GM12892 (cell line): ENCODE data around the gene ARL6IP4.

Source experiments
- DNase-seq: peaks from one replicate; pipeline ENCODE4 v3.0.0; 2011; ENCODE audit not compliant: insufficient read length
- FAIRE-seq: peaks from 2 replicates; lab custom pipeline; 2011; peaks lifted over from hg19 to GRCh38; lab: Jason Lieb, UNC
- POLR2A ChIP-seq: IDR thresholded peaks from 2 replicates; pipeline ENCODE4 v1.6.1; 2011; ENCODE audit warnings: low read depth, low read length, control low read depth
- POLR2AphosphoS5 ChIP-seq: IDR thresholded peaks from 2 replicates; pipeline ENCODE4 v1.6.1; 2011; ENCODE audit warnings: low read depth, low read length, control low read depth
- TAF1 ChIP-seq: IDR thresholded peaks from 2 replicates; pipeline ENCODE4 v1.6.1; 2011; ENCODE audit warnings: low read depth, mild to moderate bottlenecking, control low read depth, low read length, borderline replicate concordance

Gene ARL6IP4

DNA sequence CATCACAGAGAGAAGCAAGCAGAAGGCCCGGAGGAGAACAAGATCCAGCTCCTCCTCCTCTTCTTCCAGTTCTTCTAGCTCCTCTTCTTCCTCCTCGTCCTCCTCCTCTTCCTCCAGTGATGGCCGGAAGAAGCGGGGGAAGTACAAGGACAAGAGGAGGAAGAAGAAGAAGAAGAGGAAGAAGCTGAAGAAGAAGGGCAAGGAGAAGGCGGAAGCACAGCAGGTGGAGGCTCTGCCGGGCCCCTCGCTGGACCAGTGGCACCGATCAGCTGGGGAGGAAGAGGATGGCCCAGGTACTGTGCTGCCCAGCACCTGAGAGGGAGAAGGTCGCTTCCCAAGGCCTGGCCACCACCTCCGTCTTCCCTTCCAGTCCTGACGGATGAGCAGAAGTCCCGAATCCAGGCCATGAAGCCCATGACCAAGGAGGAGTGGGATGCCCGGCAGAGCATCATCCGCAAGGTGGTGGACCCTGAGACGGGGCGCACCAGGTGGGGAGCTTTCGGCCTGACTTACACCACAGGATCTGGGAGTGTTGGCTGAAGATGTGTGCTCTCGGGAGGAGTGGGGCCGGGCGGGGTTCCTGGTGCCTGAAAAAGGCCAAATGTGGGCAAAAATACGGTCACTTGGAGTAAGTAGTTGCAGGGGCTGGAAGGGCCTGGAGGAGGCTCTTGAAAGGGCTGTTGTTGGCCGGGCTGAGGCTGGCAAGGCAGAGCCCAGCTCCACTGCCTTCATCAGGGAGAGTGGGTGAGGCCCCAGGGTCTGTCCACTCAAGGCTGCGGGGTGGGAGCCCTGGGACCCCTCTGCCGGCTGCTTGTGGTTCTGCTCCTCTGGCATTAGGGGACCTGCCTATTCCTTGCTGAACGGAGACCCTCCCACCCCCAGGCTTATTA lies 1.4 kb downstream of the ARL6IP4 start:
- DNase-seq = no peak
- TF ChIP-seq POLR2AphosphoS5 (no peak), TAF1 (no peak), POLR2A (no peak)
- FAIRE-seq = peak; percentile 14

DNA sequence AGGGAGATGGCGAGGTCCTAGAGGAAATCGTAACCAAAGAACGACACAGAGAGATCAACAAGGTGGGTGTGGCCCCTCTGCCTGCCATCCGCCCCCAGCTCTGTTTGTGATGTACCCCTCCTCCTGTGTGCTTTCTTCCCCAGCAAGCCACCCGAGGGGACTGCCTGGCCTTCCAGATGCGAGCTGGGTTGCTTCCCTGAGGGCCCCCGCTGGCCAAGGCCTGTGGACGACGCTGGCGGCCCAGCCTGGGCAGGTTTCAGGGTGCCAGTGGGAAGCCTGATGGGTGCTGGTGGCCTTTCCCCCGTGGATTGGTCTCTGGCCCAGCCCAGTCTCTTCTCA lies 2.0 kb downstream of the ARL6IP4 start:
- DNase-seq (no peak), FAIRE-seq (no peak)
- TF ChIP-seq TAF1 (no peak), POLR2AphosphoS5 (no peak), POLR2A (no peak)

DNA sequence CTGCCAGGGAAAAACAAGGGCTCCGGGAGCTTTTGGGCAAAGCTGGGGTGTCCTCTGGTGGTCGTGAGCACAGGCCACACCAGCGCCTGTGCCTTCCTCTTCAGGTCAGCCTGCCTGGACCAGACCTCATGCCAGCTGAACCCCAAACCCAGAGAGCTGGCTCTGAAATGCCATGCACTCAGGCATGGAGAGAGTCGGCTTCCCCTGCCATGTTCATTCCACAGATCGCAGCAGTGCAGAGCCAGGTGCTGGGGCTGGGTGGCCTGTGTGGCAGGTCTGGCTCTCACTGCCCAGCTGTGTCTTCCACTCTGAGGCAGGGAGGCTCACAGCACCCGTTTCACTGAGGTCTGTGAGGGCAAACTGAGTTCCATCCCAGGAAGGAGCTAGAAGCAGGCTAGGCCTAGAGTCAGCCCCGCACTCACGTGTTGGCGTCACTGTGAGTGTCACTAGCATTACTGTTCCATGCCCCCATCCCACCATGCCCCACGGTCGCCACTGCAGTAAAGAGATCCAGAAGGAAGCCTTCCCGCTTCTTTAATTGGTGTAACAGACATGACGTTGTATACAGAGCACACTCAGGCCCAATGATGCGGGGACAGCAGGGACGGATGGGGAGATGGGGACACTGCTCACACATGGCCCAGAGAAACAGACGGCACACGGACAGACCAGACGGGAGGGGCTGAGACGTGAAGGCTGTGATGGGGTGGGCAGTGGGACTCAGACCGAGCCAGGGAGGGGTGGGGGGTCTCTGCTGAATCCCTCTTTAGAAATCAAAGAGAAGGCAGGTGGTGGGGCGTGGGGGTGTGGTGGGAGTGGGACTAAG lies 2.7 kb downstream of the ARL6IP4 start:
- no peak for FAIRE-seq
- TF ChIP-seq POLR2A (no peak), TAF1 (no peak), POLR2AphosphoS5 (no peak)

DNA sequence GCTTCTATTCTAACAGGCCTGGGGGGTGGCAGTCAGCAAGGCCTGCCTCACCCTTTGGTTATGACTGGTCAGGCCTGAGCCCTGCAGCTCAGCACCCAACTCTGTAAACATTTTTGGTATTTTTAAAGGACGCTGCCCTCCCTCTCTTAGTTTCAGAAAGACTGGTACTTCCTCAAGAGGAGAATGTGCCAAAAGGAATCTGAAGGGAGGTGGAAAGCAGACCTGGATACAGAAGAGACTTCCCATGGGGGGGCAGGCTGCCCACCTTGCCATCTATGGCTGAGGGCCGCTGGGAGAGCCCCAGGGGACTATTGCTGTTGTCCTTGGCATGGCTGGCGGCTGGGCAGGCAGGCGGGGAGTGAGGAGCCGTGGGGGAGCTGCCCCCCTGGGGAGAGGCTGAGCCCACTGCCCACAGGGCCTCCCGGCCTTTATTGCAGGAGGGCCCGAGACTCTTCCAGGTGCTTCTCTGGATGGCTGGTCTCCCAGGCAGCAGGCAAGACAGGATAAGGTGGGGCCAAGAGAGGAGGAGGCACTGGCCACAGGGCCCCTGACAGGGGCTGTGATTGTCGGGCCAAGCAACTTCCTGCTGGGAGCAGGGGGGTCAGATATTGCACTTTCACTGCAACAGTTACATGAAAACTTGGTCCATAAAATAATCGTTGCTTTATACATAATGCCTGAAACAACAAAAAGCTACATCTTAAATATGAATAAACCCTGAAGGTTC lies 3.5 kb downstream of the ARL6IP4 start:
- no peak for DNase-seq
- TF ChIP-seq TAF1 = no peak
- FAIRE-seq = no peak

More for the DNA sequence above, 2.7 kb downstream of the ARL6IP4 start:
- DNase-seq = no peak

DNA sequence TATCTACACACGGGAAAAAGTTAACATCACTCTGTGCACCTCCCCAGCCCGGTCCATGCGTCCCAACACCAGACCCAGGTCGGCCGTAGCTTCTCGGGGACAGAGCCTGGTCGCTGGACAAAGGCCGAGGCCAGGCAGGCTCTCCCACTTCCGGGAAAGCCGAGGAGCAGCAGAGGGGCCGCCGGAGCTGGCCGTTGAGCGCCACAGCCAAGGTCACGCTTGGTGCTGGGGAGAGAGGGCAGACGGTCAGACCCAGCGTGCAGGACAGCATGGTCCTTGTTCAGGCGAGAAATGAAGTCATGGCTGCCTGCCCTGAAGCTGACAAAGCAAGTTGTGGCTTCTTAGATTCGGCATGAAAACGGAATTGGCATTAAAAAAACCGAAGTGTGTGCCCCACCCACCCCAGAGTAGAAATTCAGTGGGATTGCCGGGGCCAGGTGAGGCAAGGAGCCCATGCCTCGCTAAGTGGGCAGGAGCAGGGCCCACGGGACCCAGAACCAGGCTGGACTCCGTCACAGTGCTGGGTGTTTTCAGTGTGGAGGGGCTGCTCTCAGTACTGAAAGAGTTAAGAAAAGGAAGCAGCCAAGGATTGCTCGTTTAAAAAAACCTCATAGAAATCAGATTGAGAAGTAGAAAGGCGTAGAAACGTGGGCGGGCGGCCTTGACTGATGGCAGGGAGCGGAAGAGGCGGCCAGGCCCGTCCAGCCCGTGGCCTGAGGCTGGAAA lies 4.3 kb downstream of the ARL6IP4 start:
- TF ChIP-seq POLR2A (no peak), TAF1 (no peak), POLR2AphosphoS5 (no peak; the same call in 1 of the 2 replicates)
- no peak for DNase-seq
- no peak for FAIRE-seq

DNA sequence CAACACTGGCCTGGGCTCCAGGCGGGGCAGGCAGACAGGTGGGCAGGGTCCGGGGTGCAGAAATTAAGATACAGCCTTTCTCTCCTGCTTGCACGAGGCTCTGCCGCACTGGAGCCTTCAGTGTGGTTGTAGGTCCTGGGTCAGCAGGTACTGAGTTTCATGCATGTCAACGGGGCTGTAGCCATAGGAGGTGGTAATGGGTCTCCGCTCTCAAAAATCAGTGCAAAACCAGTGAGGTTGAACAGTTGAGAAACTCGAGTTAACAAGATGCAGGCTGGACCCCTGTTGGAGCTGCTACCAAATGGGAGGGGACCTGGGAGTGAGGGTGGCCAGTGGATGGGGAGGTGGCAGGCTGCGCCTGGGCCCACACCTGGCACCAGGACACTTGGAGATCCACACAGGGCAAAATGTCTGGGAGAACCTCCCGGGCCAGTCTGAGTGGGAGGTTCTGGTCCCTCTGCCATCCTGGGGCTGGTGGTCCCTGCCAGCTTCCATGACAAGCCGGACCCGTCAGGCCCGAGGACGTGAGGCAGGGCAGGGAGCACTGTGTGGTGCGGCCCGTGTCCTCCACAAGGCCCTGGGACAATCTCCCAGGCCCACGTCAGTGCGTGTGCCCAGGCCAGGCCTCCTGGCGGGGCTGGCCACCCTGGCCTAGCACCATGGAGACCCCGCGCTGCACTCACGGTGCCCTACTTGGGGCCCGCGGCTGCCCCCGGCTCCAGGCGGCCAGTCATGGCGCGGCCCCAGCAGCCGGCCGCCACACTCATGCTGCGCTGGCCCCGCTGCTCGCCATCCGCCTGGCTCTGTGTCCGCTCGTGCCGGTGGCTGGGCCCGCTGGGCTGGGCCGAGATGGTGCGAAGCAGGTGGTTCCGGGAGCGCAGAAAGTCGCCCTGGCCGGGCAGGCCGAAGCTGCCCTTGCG lies 5.1 kb downstream of the ARL6IP4 start:
- no peak for TF ChIP-seq TAF1
- DNase-seq = no peak
- no peak for FAIRE-seq

DNA sequence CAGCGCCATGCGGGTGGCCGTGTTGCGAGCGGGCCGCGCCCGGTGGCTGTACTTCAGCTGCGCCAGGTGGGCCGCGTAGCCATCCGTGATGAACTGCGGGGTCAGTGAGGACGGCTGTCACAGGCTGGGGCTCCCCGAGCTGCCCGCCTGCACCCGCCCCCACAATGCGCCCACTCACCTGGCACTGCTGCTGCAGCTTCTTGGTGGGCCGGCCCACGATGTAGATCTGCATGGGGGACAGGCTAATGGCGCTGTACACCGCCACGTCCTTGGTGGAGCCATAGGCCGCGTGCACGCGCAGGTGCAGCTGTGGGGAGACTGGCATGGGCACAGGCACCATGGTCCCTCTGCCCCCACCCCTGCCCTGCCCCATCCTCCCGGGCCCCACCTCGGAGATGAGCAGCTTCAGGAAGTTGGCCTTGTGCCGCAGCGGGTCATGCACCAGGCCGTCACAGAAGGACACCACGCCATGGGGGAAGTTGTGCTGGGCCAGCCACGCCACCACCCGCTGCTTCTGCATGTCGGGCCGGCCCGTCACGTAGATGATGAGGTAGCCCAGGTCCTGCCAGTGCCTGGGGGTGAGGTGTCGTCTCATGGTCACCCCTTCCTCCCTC lies 5.9 kb downstream of the ARL6IP4 start:
- FAIRE-seq (no peak), DNase-seq (no peak)
- TF ChIP-seq POLR2A = no peak
- no peak for TF ChIP-seq POLR2AphosphoS5
- no peak for TF ChIP-seq TAF1

DNA sequence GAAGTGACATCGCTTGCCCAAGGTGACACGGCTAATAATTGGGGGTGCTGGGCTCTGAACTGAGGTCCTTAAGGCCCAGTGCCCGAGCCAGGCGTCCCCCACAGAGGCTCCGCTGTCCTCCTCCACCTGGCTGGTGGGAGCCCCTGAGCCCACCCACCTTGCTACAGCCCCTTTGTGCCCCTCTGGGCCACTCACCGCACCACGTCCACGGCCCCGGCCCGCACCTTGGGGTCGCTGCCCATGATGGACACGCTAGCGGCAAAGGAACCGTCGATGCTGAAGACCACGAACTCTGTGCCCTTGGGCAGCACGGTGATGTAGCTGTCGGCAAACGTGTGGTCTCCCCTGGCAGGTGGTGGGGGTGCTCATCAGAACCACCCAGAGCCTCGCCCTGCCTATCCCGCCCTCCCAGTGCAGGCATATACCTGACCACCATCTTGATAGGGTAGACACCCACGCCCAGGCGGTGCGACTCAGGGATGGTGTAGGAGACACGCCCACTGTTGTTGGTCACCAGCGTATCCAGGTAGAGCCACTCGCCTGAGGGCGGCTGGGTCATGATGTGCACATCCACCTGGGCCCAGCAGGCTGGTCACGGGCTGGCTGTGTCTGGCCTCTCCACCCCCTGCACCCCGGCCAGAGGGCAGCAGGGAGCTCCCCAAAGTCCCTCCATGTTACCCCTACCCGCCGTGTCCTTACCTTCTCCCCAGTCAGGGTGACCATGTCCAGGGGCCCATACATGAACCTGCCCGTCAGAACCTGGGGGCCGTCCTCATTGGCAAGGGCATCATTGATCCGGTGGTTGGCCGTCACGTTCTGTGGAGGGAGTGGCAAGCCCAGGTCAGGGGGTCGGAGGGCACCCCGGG lies 6.8 kb downstream of the ARL6IP4 start:
- no peak for FAIRE-seq
- DNase-seq = no peak
- TF ChIP-seq POLR2A = no peak
- no peak for TF ChIP-seq POLR2AphosphoS5

DNA sequence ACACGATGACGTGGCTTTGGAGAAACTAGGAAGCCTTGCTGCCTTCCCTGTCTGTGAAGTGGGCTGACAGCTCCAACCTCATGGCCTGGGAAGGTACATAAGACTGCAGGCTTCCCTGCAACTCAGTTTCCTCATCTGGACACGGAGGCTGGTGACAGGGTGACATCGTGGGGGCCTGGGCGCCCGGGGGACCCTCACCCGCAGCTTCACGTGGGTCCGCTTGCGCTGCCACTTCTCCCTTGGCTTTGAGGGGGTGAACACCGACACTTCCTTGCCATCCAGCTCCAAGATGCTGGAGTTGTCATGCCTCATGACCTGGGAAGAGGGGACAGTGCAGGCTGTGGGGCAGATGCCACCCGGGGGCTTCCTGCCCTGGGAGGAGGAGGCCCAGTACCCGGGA lies 7.6 kb downstream of the ARL6IP4 start:
- TF ChIP-seq TAF1 = no peak
- no peak for TF ChIP-seq POLR2A
- TF ChIP-seq POLR2AphosphoS5 = no peak
- FAIRE-seq (no peak), DNase-seq (no peak)
